Measurements from ENCODE around the gene KEL. TPM values are rescaled to one million over a fixed set of nuclear protein-coding genes. Genes with fewer than 3 reads are reported as not detected.

The KEL gene
- total RNA-seq, 1 donor from 2014 or later = 0.76 TPM

DNA sequence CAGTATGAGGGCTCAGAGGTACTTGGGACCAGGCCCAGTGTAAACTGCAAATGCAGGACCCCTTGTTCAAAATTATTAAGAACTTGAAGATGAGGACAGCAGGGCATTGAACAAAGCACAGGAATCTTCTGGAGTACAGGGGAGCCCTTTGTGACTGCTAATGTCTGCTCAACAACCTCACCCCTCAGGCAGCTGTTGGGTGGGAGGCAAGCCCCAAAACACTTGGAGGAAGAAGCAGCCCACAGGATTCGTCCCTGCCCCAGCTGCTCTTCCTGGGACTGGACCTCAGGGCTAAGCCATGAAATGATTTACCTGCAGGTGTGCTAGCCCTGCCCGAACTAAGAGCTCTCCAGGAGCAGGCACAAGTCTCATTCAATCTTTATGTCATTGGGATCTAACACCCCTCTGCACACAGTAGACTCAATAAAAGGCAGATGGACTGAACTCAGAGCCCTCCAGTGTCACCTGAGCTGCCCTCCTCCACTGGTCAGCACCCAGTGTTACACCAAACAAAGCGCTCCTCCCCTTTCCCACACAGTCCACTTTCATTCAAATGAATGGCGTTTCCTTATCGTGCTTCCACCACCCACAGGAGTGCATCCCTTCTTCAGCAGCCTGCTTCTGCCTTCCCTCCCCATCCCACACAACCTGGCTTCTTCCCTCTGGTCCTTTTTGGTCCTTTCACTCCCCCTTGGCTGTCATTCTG is 29.6 kb downstream of the KEL start:
- intact Hi-C loops (cut with micrococcal nuclease) = no loop called here

DNA sequence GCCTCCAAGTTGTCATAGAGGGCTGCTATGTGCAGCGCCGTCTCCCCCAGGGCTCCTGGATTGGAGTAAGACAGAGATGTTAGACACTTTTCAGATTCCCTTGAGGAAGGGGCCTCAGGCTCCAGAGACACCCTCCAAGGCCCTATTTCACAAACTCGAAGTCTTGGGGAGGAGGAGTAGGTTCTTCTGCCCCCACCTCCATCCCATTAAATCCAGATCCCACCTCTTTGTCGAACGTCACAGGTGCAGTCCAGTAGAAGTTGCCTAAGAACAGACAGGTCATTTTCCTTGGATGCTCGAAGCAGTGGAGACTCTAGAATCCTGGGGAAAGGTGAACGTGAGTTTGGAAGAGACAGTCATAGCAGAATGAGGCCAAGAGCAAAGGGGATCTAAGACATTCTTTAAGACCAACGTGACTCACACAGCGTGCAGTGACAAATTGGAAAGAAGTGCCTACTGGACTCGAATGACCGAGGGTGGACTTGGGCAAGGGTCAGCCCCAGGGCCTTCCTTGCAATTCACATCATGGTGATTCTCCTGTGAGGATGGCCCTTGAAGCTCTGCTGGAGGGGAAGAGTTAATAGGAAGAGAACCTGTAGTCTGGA is 31.9 kb downstream of the KEL start:
- intact Hi-C loops (cut with micrococcal nuclease) = no loop called here

DNA sequence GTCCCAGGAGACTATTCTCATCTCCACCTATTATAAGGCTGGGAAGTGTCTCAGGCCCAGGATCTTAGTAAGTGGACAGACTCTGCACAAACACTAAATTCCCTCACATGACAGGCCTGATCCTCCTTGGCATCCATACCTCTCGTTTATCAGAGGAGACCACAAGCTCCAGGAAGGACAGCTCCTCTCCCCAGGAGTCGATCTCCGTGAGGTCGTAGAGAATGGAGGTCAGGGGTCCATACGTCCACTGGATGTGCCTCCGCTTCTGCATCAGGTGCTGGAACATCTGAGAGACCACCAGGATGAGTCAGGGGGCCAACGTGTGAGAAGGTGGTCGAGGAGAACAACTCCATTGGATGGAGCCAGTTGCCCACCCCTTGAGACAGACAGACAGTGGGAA is 34.2 kb downstream of the KEL start:
- intact Hi-C loops (cut with micrococcal nuclease) = no loop called here

DNA sequence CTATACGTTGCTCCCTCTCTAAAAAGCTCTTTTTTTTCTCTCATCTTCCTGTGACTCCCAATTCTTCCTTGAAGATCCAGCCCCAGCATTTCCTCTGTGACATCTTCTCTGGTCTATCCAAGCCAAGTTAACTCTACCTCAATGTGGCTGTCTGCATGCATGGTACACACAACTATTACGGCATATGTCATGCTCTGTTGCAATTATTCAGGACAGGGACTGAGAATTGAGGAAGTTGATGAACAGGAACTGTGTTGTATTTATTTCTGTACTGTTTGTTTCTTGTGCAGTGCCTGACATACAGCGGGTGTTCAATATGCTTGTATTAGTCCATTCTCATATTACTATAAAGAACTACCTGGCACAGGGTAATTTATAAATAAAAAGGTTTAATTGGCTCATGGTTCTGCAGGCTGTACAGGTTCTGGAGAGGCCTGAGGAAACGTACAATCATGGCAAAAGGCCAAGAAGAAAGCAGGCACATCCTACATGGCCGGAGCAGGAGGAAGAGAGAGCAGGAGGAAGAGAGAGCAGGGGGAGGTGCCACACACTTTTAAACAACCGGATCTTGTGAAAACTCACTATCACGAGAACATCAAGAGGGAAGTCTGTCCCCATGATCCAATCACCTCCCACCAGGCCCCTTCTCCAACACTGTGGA is 34.9 kb downstream of the KEL start:
- intact Hi-C loops (cut with micrococcal nuclease) = no loop called here

DNA sequence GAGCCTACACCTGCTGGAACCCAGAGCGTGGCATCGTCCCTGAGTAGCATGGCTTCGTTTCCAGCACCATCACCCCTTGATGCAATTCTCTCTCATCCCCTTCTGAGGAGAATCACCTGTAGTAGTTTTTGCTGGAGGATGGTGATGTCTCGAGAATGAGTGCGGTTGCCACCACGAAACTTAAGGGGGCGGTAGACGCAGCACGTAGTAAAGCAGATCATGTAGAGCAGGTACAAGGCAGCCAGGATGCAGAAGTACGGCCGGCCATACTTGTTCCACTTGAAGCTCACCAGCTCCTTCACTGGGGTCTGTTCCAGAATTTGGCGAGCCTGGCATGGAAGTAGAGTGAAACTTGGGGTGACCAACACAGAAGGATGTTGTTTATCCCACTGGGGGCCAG is 36.8 kb downstream of the KEL start:
- intact Hi-C loops (cut with micrococcal nuclease) = no loop called here

DNA sequence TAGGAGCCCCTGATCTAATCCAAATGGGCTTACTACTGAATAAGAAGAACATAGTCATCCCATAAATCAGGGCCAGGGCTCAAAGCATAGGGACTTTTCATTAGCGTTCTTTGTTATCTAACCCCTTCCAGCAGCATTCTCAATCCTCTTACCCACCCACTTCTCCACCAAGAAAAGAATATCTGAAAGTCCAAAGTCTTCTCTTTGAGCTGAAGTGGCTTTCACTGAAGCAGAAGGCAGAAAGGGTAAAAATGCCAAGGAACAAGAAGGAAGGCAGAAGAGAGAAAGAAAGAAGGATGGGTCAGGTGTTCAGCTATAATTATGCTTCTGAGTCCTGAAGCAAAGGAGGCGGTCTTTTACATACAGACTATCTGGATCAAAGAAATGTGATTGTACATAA is 38.8 kb downstream of the KEL start:
- intact Hi-C loops (cut with micrococcal nuclease) = no loop called here

DNA sequence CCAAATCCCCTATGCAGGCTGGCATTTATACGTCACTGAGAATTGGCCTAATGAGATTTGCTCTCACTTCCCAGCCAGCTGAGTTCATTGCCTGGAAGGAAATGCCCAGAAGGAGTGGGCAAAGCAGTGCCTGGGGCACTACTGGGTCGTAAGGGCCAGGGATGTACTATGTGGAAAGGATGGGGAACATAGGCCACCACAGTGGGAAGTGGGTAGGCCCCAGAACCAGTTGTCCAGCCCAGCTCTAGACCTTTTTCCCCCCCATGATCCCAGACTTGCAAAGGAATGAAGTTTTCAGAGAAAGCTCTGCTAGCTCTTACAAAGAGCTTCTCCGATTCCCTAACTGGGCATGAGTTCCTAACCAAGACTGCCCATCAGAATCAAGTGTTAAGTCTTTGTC is 42.5 kb downstream of the KEL start:
- intact Hi-C loops (cut with micrococcal nuclease) = no loop called here

DNA sequence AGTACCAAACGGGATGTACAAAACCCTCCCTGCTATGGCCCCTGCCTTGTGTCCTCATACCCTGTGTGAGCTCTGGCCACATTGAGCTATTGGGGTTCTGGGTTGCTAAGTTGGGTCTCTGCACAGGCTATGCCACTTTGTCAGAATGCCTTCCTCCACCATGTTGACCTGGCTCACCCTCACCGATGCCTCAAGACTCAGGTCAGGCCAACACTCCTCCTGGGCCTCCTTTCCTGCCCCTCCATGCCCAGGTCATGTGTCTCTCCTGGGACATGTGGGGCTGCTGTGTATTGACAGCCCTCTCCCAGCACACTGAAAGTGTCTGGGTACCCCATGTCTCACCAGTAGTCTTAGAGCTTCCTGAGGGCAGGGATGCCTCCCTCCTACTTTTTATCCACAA is 43.3 kb downstream of the KEL start:
- intact Hi-C loops (cut with micrococcal nuclease) = no loop called here

DNA sequence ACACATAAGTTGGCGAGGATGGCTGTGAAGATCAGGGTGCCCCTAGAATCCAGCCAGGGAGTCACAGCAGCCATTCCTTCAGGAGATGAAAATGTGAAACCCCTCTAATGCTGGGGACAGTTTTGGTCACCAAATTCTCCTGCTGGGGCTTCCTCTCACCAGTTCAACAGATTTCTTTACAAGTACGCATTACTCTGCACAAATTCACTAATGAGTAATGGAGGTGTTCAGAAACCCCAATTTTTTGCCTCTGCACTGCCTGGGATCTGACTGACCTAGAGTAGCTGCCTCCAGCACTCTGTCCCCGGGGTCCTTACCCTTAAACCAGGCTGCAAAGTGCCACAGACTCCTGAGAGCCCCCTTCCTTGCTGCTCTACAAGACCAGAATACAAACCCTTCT is 44.7 kb downstream of the KEL start:
- intact Hi-C loops (cut with micrococcal nuclease) = no loop called here

DNA sequence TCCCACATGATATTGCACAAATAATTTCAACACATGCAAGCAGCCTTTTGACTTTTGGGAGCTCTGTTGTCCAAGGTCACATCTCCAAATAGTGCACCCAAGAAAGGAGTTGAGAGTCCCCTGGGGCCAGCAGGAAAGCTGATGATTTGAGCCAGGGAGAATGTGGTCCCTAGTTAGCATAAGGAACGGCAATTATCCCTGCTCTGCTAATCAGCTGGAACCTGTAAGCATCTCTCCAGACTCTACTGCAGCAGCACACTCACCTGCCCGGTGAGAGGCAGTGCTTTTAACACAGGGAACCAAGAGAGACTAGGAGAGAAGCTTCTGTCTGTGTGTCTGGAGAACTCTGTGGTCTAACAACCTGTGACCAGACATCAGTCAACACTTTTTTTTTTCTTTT is 45.7 kb downstream of the KEL start:
- intact Hi-C loops (cut with micrococcal nuclease) = no loop called here

DNA sequence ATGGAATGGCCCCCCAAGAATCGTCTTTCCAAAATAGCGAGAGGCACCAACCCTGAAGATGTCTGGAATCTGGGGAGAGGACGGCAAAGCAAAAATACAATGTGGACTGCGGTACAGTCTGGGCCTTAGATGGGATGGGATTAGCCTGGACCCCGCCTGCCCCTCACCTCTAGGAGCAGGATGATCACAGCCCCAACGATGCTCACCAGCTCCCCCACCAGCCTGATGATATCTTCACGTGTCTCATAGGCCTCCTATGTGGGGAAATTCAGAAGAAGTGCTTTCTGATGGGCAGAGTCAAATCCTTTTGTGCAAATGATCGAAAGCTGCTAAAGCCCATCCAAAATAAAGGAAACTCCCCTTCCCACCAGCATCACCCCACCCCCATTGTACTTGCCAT is 46.8 kb downstream of the KEL start:
- intact Hi-C loops (cut with micrococcal nuclease) = no loop called here

DNA sequence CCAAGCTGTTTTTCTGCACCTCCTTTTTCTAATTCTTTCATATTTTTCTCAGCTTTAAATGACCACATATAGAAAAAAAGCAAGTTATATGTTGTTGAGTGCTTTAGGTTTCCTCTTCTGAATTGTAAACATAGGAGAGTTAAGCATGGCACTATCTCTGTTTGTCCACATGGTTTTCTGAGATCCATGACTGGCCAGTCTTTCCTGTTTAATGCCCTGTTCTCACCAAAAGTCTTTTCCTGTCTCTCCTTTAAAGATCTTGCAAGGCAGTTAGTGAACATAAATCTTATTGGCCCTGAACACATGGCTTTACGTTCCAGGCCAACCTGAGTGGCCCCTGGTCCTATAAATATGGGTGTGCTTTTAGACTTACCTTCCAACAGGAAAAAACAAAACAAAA is 48.0 kb downstream of the KEL start:
- intact Hi-C loops (cut with micrococcal nuclease) = no loop called here

DNA sequence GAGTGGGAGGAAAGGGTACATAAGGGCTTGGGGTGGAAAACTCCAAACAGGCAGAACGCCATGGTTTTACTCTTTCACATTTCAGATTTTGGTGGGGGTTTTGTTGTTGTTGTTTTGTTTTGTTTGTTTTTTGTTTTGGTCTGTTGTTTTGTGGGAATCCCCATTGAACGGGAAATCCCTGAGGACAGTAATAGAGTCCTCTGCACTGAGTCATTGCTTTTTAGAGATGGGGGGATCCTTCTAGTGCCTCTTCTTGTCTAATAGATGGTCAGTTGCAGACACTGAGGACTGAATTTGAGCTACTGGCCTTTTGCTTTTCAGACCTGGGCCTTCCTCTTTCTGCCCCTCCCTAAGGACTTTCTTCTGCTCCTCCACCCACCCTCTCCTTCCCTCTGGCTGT is 48.6 kb downstream of the KEL start:
- intact Hi-C loops (cut with micrococcal nuclease) = no loop called here

DNA sequence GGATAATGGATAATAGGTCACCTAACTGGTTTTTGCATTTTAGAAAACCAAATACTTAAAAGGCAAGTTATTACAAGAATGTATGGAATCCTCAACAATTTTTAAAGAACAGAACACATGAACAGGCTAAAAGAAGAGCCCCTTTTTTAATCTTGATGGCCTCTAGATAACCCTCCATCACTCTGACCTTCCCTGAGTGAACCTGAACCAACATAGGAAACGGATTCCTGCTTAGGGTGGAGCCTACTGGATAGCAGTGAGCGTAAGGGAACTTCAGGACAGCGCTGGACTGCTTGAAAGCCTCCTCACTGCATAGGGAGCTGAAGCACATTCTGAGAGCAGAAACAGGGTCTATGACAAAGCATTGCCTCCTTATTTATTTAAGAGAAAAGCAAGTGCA is 49.1 kb downstream of the KEL start:
- intact Hi-C loops (cut with micrococcal nuclease) = no loop called here

DNA sequence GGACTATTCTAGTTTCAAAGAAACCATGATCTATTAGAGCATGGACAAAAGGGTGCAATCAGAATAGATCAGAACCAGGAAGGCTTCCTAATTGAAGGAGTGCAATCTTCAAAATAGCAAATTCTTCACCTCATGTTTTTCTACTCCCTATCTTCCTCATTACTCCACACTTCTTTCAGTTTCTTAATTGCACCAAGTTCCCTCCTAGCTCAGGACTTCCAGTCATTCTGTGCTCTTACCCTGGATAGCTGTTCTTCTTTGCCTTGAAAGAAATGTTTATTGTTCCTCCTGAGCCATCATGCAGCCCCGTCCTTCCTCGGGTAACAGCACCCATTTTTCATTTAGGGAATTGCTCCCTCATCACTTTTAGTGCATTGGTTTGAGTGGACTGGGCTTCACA is 51.7 kb downstream of the KEL start:
- intact Hi-C loops (cut with micrococcal nuclease) = no loop called here

DNA sequence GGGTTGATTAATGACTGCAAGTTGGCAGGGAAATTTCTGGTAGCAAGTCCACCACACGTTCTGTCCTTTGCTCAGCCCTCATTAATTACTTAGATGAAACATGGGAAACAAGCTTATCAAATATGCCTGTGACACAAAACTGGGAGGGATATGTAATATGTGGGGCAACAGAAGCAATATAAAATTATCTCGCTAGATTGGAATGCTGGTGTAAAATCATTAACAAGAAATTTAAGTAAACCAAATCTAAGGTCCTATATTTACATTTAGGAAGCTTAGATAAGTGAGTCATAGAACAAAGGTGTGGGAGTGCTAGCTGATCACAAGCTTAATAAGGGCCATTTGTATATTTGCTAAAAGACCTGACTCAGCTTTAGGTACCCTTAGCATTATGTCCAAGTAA is 52.1 kb downstream of the KEL start:
- intact Hi-C loops (cut with micrococcal nuclease) = no loop called here

DNA sequence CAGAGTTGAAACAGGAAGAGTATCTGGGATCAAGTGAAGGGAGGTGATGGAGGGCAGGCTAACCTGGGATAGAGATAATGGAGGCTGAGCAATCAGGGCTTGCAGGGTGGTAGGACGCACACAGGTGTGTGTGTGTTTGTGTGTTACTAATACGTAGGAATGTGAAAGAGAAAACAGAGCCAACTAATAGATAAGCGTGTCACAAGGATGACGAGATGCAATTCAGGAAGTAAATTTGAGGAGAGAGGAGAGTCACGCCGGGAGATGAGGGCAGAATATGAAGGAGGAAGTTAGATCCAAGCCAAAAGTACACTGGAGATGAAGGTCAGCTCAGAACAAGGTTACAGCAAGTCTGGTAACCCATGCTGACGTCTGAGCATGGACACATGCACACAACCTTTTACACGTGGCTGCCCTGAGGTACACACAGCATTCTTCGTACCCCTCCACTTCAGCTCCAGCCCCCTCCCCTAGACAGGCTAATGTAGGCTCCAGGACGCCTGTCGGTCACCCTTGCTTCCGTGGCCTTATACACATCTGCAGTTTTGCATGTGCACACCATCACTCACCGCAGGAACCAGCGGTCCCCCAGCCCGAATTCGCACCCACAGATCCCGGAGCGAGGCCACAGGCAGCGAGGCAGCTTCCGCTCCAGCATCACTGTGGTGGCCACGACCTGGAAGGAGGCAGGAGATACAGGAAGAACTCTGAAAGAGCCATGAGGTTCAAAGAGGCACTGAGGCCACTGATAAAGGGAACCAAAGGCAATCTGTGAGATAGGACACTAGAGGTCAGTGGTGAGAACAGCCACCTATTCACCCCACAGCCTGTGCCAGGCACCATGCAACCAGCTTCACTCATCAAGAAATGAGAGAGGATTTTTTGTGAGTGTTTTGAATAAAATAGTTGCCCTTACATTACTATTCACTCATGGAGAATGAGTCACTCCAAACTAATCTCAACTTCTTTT is 53.0 kb downstream of the KEL start:
- intact Hi-C loops (cut with micrococcal nuclease) = no loop called here

DNA sequence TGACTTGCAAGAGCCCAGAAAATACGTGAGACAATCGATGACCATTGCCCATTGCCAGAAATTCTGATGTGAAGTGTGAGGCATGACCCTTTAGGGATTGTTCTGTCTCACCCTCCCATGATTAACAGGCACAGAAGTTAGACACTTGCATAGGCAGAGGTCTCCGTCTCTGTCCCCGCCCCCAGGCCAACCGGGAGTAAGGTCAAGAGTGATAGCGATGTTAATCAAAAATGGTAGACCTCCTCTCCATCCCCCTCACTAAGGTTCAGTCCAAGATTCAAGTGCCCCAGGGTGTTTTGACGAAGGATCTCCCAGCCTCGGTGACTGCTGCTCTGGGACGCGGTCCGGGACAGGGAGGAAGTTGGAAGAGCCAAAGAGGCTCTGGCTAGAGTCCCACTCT is 53.9 kb downstream of the KEL start:
- intact Hi-C loops (cut with micrococcal nuclease) = no loop called here

DNA sequence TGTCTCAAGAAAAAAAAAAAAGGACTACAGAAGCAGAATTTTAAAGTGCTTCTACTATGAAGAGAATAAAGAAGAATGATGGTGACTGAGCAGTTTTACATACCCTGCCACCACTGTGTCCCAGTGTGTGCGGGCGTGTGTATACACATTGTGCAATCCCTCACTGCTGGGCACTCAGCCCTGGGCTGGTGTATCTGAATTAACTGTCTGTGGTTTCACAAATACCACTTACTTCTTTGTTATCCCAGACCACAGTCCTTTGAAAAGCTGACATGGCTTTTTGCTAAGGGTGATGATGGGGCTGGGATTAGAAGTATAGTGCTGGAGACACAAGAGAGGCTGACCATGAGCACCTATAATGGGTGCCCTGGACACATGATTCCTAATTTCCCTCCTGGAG is 55.5 kb downstream of the KEL start:
- intact Hi-C loops (cut with micrococcal nuclease) = no loop called here

DNA sequence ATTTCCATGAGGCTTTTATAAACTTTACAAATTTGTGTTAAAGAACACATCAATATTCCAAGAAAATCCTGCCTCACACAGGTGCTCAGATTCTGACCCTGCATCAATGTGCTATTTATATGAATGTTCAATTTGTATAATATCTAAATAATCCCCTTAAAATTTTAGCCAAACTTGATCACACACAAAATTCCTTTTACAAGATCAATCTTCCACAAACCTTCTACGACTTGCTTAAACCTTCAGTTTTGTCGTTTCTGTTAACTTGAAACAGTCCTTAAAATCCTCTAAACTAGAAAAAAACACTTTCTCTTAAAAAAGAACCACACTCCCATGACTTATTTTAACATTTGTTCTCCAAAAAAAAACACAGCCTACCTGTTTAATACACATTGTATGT is 56.4 kb downstream of the KEL start:
- intact Hi-C loops (cut with micrococcal nuclease) = no loop called here

DNA sequence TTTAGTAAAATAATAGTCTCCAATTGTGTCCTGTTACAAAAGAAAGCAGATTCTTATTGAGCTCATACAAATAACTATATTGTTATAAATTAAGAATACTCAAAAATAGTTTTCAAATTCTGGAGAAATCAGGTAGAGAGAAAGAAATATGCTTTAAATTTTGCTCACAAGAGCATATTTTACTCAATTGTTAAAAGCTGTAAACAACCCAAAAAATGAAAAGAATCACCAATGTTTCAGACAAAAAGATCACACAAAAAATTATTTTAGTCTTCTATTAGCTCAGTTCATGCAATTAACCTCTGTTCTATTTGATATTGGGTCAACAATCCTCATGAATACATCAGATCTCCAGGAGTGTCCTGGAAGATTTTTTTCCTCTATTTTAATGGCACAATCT is 58.0 kb downstream of the KEL start:
- intact Hi-C loops (cut with micrococcal nuclease) = no loop called here
